ENCODE data around the gene ATP13A1.

The ATP13A1 gene

DNA sequence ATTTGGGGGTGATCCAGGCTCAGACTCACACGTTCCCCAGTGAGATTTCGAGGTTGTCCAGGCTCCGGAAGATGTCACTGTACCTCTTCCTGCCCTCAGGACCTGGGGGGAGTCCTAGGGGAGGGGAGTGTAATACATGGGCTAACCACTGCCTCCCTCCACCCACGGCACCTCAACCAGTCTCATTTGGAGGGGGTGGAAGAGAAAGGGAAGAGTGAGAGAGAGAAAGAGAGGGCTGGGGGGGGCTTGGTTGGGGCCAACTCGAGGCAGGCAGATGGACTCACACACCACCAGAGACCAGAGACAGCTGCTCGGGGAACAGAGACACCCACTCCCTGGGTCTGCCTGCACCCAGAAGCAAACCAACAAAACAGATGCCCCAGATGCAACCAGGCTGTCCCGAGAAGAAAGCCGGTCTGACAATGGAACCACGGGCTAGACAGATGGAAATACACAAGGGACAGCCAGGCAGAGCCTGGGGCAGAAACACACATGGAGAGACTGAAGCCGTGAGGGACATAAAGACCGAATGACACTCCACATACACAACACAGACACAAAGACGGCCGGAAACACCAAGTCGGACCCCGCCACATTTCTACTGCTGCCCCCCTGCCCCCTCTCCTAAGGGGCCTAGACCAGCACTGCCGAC is 20.8 kb downstream of the ATP13A1 start:
- DNase-seq: peak; percentile 61

DNA sequence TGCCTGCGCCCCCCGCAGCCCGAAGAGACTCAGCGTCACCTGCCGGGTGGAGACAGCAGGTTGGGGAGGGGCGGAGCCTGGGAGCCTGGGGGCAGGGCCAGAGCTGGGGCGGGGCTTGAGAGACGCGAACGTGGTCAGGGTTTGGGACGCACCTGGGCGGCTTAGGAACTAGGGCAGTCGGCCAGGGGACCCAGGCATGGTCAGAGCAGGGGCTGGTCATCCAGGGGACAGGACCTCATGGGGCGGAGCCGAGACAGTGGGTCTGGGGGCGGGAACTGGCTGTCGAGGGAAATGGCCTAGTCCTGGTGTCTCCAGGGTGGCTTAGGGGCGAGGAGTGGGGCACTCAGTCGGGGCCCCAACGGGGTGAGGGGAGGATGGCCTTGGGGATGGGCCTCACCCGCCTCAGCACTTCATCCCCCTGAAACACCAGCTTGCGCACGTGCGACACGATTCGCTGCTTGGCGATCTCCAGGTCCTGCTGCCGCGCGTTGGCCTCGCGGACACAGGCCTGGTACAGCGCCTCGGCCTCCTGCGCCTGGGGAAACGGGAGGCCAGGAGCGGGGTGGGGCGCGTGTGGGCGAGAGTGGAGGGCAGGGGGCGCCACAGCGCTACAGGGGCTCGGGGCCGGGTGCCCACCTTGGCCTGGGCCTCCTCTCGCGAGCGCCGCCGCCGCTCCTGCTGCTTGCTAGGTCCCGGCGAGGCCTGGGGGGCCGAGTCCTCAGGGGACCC is 25.8 kb downstream of the ATP13A1 start:
- DNase-seq: no peak

DNA sequence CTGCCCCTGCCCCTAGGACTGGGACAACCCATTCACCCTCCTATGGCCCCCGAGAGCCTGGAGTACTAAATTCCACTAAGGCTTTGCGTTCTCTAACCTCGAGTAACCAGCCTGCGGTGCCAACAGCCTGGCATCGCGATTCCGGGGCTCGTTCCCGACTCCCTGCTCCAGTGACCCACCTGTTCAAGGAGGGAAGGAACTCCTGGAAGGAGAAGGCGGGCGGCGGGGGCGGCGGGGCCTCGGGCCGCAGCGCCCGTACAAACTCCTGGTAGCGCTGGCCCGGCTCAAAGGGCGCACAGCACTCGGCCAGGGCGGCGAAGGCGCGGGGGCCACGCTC is 26.3 kb downstream of the ATP13A1 start:
- DNase-seq: no peak

DNA sequence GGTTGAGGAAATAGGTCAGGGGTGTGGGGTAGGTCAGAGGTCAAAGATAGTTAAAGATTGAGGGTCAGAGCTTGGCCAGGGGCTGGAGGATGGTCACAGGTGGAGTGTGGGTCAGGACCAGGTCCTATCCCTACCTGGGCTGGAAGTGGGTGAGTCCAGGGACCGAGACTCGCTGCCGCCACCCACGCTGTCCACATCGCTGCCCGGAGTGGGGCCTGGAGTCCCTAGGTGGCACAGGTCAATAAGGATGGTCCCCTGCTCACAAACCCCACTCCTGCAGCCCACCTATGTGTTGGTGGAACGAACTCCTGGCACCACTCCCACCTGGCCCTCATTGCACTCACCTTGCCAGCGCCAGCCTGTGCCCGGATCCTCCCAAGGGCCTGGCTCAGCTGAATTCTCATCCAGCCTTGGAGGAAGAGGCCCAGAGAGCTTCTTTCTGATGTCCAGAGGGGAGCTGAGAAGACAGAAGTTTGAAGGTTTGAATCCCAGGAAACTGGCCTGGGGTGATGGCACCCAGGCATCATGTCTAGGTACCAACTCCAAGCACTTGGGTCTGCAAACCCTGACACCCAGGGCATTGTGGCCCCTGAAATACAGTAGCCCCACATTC is 26.8 kb downstream of the ATP13A1 start:
- DNase-seq: no peak

DNA sequence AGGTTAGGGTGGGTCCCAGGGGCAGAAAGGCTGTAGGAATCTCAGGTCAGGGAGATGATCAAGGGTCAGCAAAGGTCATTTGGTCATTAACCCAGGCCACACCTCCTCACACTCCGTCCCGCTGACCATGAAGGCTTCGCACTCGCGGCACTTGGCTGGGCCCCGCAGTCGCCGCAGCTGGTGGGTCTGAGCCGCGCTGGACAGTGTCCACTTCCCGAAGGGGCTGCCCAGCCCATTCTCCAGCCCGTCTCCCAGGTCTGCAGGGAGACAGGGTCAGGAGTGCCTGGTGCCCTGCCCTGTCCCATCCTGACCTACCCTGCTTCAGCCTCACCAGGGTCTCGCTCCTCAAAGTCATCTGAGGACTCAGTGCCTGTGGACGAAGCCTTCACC is 28.2 kb downstream of the ATP13A1 start:
- no peak for DNase-seq

DNA sequence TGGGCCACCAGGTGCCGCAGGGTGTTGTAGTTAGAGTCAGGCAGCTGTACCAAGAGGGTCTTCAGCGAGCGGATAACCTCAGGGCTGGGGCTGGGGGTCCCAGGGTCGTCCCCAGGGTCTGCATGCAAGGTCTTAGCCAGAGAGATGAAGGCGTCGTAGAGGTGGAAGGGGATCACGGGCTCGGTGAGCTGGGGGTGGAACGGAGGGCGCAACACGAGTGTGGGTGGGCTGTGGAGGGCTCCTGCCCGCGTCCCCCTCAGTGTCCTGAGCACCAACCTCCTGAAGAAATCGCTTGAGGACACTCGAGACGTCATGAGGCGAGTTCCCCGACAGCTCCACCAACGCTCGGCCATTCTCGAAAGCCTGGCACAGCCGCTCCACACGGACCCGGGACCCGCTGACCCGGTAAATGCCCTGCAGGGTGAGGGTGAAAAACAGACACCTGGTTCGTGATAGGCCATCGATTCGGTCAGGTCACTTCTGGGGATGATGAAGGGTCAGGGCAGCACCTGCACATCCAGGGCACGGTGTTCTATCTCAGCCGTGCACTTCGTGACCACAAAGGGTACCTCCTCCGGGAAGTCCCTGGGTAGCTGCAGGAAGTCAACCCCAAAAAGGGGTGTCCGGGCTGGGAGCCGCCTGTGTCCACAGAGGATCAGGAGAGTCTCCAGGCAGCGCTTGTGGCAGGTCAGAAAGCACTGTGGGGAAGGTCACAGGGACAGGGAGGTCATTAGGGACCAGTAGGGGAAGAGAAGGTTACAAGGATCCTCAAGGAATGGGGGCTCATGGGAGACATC is 28.8 kb downstream of the ATP13A1 start:
- no peak for DNase-seq

DNA sequence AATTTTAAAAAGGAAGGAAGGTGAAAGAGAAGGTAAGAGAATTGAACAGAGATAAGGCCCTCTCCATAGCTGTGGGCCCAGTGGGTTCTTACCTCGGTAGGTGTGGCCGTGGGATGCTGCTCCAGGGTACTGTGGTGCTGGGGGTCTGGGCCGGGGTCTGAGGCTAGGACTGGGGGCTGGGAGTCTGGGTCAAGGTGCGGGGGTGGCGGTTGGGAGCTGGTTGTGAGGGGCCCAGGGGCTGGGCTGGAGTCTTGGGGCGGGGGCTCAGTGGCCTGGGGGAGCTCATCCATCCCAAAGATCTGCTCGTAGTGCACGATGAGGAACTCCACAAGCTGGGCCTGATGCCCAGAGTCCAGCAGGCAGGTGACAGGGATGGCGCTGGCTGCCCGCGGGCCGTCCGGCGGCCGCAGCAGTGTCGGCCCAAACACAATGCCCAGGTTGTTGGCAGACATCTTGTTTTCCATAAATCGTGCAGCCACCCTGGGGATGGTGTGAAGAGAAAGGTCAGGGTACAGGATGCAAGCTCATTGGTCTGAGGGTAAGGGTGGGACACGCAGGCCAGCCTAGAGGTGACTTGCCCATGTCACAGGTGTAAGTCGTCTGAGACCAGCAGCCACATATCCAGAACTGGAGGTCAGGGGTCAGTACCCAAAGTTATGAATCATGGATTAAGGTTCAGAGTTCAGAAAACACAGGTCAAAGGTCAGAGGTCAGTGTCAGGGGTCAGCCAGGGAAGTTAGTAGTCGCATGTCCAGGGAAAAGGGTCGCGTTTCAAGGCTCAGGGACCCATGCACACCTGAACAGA is 29.6 kb downstream of the ATP13A1 start:
- no peak for DNase-seq

DNA sequence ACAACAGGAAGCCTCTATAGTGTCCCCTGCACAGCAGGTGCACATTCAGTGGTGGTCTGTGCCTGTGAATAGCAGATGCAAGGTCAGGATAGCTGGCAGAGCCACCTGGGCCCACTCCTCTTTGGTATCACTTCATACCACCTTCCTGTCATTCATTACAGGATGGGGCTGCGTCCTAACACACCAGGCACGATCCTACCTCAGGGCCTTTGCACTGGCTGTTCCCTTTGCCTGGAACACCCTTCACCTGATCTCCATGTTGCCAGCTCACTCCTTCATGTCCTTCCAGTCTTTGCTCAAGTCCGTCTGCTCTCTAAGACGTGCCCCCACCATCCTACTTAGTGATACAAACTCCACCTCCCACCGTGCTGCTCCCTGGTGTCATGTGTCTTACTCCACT is 30.8 kb downstream of the ATP13A1 start:
- no peak for DNase-seq

DNA sequence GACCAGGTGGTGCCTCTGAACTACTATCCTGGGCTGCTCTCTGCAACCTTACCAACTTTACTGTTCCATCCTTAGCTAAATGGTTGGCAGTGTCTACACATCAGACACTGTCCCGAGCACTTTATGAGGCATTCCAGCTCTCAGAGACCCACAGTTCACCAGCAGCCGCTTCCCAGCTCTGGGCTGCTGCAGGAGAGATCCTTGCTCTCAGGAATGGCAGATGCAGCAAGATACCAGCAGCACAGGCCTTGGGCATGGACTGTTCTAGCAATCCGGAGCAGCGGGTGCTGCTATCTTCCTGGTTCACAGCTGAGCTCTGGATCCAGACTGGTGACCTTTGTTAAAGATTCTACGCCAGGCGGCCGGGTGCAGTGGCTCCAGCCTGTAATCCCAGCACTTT is 32.1 kb downstream of the ATP13A1 start:
- DNase-seq: no peak

DNA sequence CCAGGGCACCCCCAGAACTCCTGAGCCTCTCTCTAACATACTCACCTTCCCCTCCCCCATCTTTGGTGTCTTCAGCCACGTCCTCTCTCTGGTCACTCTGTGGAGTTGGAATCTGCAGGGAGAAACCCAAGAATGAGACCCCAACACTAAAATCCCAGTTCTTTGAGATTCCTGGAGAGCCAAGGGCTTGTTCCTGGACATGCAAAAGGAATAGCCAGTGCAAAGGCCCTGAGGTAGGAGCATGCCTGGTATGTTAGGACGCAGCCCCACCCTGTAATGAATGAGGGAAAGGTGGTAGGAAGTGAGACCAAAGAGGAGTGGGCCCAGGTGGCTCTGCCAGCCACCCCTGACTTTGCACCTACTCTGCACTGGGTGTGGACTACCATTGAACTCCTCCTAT is 33.0 kb downstream of the ATP13A1 start:
- no peak for DNase-seq

DNA sequence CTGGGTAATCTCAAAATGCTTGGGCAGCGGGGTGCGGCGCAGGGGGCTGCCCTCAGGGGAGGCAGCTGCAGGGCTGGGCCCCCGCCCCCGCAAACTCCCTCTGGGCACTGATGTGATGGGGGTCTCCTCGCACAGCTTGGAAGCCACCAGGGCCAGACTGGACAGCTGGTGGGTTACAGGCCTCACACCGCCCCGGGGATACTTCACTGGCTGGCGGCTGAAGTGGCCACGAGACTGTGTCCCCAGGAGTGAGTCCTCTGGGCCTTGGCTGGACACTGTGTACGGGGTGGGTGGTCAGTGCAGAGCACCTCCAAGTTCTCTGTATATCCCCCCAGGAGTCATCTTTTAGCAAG is 33.4 kb downstream of the ATP13A1 start:
- no peak for DNase-seq

DNA sequence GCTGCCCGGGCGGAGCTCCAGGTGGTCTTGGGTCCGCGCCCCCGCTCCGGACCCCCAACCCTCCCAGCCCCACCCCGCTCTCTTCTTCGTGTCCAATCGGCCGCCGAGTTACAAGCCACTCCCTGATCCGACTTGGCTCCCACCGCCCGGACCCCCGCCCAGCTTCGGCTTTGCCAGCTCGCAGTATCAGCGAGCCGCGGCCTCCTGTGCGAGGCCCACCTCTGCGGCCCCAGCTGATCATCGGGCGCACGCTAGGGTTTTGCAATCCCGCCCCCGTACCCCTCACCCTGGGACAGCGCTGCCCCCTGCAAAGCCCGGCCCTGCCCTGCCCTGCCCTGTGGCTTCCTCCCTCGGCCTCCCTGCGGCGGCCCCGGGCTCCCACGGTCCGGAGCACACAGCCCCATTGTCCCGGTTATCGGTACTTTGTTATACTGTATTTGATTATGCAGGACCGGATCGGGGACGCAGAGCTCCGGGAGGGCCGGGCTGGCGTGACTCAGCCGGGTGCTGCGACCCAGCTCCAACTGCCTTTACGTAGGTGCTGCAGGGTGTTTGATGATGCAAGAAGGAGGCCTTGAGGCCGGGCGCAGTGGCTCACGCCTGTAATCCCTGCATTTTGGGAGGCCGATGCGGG is 34.9 kb downstream of the ATP13A1 start:
- DNase-seq: peak; percentile 35

DNA sequence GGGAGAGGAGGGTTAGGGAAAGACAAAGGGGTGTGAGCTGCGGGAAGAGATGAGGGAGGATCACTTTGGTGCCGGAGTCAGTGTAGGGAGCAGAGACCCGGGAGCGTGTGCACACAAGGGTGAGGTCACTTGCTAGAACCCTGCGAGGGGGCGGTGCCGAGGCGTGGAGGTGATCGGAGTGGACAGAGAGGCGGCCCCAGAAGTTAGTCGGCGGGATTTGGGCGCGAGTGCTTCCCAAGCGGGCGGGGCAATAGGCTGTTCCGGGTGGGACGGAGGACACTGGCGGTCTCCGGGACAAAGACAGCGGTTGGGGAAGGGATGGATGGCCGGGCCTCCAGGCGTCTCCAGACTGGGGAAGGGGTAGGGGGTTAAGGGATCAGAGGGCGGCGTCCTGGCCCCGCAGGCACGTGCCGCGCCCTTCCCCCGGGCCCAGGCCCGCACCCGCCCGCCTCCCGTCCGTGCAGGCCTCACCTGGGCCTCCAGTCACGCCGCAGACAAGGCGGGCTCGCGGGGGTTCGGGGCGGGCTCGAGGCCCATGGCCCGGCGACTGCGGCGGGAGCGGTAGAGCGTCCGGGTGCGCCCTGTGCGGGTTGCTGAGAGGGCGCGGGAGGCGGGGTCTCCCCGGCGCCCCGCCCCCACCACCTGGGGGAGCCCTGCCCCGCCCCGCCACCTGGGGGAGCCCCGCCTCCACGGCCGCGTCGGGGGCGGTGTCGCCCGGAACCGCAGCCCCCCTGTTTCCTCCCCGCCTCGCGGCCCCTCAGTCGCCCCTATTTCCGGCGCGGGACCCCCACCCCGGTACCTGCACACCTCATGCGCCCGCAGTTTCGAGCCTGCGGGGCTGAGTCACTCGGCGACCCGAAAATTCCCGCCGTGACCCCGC is 35.6 kb downstream of the ATP13A1 start, which contains the start of gene LPAR2:
TSS of gene LPAR2 (minus strand) at position 600 of the 880 bp plus-strand sequence. CDS start 945 bp downstream, outside the sequence.
- peak; percentile 68 for DNase-seq

DNA sequence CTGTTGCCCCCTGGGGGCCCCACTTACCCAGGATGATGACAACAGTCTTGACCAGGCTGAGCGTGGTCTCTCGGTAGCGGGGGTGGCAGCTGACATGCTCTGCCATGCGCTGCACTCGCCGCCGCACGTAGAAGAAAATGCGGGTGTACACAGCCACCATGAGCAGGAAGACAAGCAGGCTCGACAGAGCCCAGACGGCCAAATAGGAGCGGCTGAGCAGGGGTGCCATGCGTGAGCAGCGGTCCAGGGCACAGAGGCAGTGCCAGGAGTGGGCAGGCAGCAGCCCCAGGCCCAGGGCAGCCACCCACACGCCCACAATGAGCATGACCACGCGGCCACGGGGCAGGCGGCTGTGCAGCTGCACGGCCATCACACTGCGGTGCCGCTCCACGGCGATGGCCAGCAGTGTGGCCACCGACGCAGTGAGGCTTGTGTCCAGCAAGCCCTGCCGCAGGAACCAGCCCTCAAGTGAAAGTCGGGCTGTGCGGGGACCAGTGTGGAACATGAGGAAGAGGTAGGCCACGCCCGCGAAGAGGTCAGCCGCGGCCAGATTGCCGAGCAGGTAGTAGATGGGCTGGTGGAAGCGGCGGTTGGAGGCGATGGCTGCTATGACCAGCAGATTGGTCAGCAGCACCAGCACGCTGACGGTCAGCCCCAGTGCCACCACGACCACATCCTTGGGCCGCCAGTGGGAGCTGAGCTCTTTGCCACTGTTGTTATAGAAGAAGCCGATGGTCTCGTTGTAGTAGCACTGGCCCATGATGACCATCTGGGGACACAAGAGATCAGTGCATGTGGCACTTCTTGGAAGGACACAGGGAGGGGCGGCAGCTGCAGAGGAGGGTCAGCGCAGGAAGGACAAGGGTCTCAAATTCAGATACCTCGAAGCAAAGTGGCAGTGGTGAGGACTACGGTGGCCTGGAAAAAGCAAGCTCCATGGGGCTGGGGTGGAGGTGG is 36.7 kb downstream of the ATP13A1 start:
- no peak for DNase-seq

DNA sequence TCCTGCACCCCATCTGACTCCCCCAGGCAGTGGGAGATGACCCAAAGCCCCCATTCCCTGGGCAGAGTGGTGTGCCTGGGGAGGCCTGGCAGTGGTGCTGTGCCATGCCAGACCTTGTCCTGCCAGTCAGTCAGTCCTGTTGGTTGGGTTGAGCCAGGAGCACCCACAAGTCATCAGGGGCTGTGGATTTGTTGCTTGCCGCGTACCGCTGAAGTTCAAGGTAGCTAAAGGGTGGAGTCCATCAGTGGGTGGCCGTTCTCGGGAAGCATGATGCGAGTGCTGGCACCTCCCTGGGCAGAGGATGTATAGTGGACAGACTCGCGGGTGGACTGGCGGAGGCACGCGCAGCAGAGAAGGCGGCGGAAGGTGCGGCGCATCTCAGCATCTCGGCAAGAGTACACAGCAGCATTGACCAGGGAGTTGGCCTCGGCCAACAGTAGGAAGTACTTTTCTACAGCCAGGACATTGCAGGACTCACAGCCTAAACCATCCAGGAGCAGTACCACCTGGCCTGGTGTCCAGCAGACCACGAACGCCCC is 39.4 kb downstream of the ATP13A1 start:
- DNase-seq: no peak

DNA sequence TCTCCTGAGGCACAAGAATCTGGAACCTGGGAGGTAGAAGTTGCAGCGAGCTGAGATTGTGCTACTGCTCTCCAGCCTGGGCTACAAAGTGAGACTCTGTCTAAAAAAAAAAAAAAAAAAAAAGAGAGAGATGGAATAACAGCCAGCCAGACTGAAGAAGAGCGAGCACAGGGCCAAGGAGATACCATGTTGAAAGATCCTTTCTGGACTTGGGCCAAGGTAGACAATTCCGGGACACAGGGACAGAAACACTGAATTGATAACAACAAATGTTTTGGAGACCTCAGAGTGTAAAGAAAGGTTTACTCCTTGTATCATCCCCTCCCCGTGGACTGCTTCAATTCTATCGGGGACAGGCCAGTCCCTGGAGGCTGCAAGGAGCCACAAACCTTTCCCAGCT is 40.1 kb downstream of the ATP13A1 start:
- no peak for DNase-seq

DNA sequence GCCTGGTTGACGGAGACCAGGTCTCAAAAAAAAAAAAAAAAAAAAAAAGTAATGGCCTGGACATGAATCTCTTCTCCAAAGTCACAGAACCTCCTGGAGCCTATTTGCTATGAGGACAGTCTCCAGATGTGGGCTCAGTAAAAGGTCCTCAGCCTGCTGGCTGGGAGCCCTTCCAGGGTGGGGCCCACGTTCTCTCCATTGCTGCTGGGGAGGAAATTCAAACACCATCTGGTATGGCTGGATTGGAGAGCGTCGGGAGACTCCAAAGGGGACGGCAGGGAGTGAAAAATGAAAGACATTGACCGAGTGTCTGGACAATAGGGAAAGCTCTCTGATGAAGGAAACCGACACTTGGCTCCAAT is 43.6 kb downstream of the ATP13A1 start:
- no peak for DNase-seq

DNA sequence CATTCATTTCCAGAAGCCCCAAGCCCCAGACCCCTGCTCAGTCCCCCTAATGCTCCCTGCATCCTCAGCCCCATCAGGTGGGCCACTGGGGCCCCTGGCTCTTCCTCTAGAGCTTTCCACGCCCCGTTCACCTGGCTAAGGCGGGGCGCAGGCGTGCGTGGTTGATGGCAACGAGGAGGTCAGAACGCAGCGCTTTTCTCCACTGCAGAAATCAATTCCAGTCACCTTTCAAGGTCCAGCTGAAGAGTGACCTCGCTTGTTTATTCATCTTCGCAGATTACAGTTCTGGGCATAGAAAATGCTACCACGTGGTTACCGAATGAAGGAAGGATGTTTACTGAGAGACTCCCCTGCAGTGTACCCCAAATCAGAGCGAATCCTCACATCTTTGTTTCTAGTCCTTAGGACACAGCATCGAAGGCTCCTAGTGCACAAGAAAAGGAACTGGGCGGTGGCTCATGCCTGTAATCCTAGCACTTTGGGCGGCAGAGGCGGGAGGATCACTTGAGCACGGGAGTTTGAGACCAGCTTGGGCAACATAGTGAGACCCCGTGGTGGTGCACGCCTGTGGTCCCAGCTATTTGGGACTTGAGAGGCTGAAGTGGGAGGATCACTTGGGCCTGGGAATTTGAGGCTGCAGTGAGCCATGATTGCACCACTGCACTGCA is 44.2 kb downstream of the ATP13A1 start:
- DNase-seq: no peak

Measured in activated CD4-positive, alpha-beta T cell treated with anti-CD3 and anti-CD28 coated beads, Interleukin-10, Interleukin-2, amounts not matched to agents 100 ng/mL and 50 ng/mL, durations not matched to agents 16 hours and 8 hours (primary cell).